Activated B cell treated with CpG ODN at 0.5 μM for 24 hours (primary cell): ENCODE results near the gene MRPS23. TPM values are rescaled to one million over a fixed set of nuclear protein-coding genes. Genes with fewer than 3 reads are reported as not detected.

Experiments
- ATAC-seq: fragments of 200-7000 bp; cut with Tn5 transposase; one replicate; pipeline ENCODE4 v1.10.0; 2021; ENCODE audit warnings: low read depth, mild to moderate bottlenecking, moderate library complexity
- CTCF ChIA-PET: fragments of 350-600 bp; sonication (Branson Sonifier 250); formaldehyde crosslinking; loops from one replicate; lab custom pipeline; 2021; ENCODE audit warnings: antibody characterized with exemption; lab: Charles Lee
- POLR2A ChIA-PET: fragments of 350-600 bp; sonication (Branson Sonifier 250); formaldehyde crosslinking; loops from one replicate; lab custom pipeline; 2021; ENCODE audit warnings: antibody characterized with exemption; lab: Charles Lee
- DNase-seq: peaks from one replicate; pipeline ENCODE4 v3.0.0; 2022
- H3K27ac Mint-ChIP-seq: one replicate; pipeline ENCODE4 v1.8.0; 2020; ENCODE audit warnings: mixed read lengths
- H3K27me3 Mint-ChIP-seq: one replicate; pipeline ENCODE4 v1.8.0; 2021; ENCODE audit warnings: mixed read lengths
- H3K36me3 Mint-ChIP-seq: one replicate; pipeline ENCODE4 v1.8.0; 2021; ENCODE audit warnings: low read depth, mixed read lengths
- H3K4me1 Mint-ChIP-seq: one replicate; pipeline ENCODE4 v1.8.0; 2021; ENCODE audit warnings: mixed read lengths
- H3K4me3 Mint-ChIP-seq: one replicate; pipeline ENCODE4 v1.8.0; 2020; ENCODE audit warnings: mild to moderate bottlenecking, mixed read lengths
- H3K9me3 Mint-ChIP-seq: one replicate; pipeline ENCODE4 v1.8.0; 2020; ENCODE audit warnings: mixed read lengths
- intact Hi-C: fragments of 100-400 bp; cut with micrococcal nuclease; formaldehyde crosslinking; loops from one replicate; pipeline ENCODE4 v1.15.1; 2024
- total RNA-seq: library from RNA; stranded (reverse); gene quantifications from 2 replicates; pipeline ENCODE4 v1.2.3, GENCODE V29; 2022
- TF ChIP-seq, protein P1 (sequence below): fragments of 200-600 bp; IDR thresholded peaks from one replicate; pipeline ENCODE4 v1.8.0; 2022; ENCODE audit warnings: antibody characterized with exemption, mild to moderate bottlenecking

The MRPS23 gene
- total RNA-seq, 1 donor from 2014 or later = 37.9 TPM

DNA sequence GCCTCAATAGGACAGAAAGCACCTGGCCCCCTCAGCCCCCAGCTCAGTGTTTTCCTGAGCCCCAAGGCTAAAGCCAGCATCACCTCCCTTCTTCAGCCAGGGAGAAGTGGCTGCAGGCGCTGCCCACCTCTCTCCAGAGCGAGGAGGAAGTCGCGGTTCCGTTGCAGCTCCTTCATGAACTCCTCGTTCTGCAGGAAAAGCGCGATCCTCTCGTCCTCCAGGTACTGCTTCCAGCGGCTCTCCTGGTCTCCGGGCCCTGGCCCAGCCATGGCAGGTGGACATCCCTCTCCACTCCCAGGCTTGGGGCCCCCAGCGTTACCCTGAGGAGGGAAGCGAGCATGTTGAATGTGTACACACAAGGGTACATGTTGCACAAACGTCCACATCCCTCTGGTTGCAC, 22.7 kb upstream of the MRPS23 start:
- no peak overlapping the region for H3K4me3 Mint-ChIP-seq
- intact Hi-C loops = no loop called here
- peaks cover 37% of the 10 kb centered on the region for H3K4me1 Mint-ChIP-seq
- DNase-seq (no peak), ATAC-seq (no peak)
- no peaks in the 10 kb centered on the region for H3K36me3 Mint-ChIP-seq
- ChIA-PET POLR2A (no interaction called here), CTCF (no interaction called here)
- H3K9me3 Mint-ChIP-seq = no peaks in the 10 kb centered on the region
- H3K27me3 Mint-ChIP-seq = peaks cover 38% of the 10 kb centered on the region
- TF ChIP-seq, protein P1, sequence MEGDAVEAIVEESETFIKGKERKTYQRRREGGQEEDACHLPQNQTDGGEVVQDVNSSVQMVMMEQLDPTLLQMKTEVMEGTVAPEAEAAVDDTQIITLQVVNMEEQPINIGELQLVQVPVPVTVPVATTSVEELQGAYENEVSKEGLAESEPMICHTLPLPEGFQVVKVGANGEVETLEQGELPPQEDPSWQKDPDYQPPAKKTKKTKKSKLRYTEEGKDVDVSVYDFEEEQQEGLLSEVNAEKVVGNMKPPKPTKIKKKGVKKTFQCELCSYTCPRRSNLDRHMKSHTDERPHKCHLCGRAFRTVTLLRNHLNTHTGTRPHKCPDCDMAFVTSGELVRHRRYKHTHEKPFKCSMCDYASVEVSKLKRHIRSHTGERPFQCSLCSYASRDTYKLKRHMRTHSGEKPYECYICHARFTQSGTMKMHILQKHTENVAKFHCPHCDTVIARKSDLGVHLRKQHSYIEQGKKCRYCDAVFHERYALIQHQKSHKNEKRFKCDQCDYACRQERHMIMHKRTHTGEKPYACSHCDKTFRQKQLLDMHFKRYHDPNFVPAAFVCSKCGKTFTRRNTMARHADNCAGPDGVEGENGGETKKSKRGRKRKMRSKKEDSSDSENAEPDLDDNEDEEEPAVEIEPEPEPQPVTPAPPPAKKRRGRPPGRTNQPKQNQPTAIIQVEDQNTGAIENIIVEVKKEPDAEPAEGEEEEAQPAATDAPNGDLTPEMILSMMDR = no peak
- no peak overlapping the region for H3K27ac Mint-ChIP-seq

- Mint-ChIP-seq H3K4me3 (no peak overlapping the region), H3K27me3 (peaks cover 37% of the 10 kb centered on the region), H3K4me1 (peaks cover 43% of the 10 kb centered on the region), H3K9me3 (no peaks in the 10 kb centered on the region), H3K27ac (no peak overlapping the region), H3K36me3 (no peaks in the 10 kb centered on the region)
- TF ChIP-seq, protein P1 = no peak
- ATAC-seq (no peak), DNase-seq (no peak)
- CTCF ChIA-PET = no interaction called here
- intact Hi-C loops = no loop called here
- POLR2A ChIA-PET = no interaction called here
Observed at GRCh38 chr17:57871863-57872262, 22.0 kb upstream of the MRPS23 start.

- TF ChIP-seq, protein P1 = no peak
- Mint-ChIP-seq H3K4me1 (peaks cover 43% of the 10 kb centered on the region), H3K36me3 (no peaks in the 10 kb centered on the region), H3K9me3 (no peaks in the 10 kb centered on the region), H3K4me3 (no peak overlapping the region), H3K27me3 (peaks cover 30% of the 10 kb centered on the region), H3K27ac (no peak overlapping the region)
- DNase-seq (no peak), ATAC-seq (no peak)
- ChIA-PET POLR2A (interaction anchor here (1.7 kb wide), 1 partner anchor 21 kb away, joined by 6 read pairs; the partner anchor contains the start of gene MRPS23), CTCF (interaction anchor here (1.2 kb wide), 1 partner anchor 10 kb away, joined by 5 read pairs; no protein-coding TSS in a partner anchor)
- intact Hi-C loops = no loop called here
Observed at GRCh38 chr17:57871155-57871554, 21.3 kb upstream of the MRPS23 start.

GRCh38 chr17:57870283-57870635, 20.4 kb upstream of the MRPS23 start:
- Mint-ChIP-seq H3K27me3 (peaks cover 25% of the 10 kb centered on the region), H3K9me3 (no peaks in the 10 kb centered on the region), H3K4me1 (peaks cover 43% of the 10 kb centered on the region), H3K36me3 (no peaks in the 10 kb centered on the region), H3K4me3 (no peak overlapping the region), H3K27ac (no peak overlapping the region)
- CTCF ChIA-PET = interaction anchor here (1.0 to 1.7 kb wide), 4 partner anchors 9 to 129 kb away, joined by 3 to 5 read pairs (median 4); no protein-coding TSS in a partner anchor
- DNase-seq (no peak), ATAC-seq (no peak)
- TF ChIP-seq, protein P1 = no peak
- intact Hi-C loops = no loop called here
- POLR2A ChIA-PET = interaction anchor here (1.2 to 1.7 kb wide), 2 partner anchors 20 to 69 kb away, joined by 6 read pairs; partner anchors contain the start of gene MRPS23

- no peak for DNase-seq
- ATAC-seq = no peak
- no peak overlapping the region for H3K27ac Mint-ChIP-seq
- TF ChIP-seq, protein P1 = no peak
- H3K4me3 Mint-ChIP-seq = no peak overlapping the region
- peaks cover 40% of the 10 kb centered on the region for H3K4me1 Mint-ChIP-seq
- intact Hi-C loops = loop anchor here (5.0 kb wide), 1 partner anchor 33 kb away; no protein-coding TSS in a partner anchor
- H3K36me3 Mint-ChIP-seq = no peaks in the 10 kb centered on the region
- peaks cover 25% of the 10 kb centered on the region for H3K27me3 Mint-ChIP-seq
- no peaks in the 10 kb centered on the region for H3K9me3 Mint-ChIP-seq
- ChIA-PET CTCF (interaction anchor here (0.9 to 1.7 kb wide), 5 partner anchors 8 to 130 kb away, joined by 3 to 5 read pairs (median 4); no protein-coding TSS in a partner anchor), POLR2A (interaction anchor here (0.6 to 1.7 kb wide), 4 partner anchors 20 to 645 kb away, joined by 3 to 9 read pairs (median 6); partner anchors contain the start of gene MRPS23)
Observed at GRCh38 chr17:57869617-57870282, 19.9 kb upstream of the MRPS23 start.
